GM12874 (cell line): ENCODE measurements around the gene PPP1R10.

Source experiments
- TF ChIP-seq, protein P1 (sequence below): IDR thresholded peaks from 2 replicates; pipeline ENCODE4 v1.5.1; 2011; ENCODE audit warnings: low read depth, mild to moderate bottlenecking, control low read depth, low read length, moderate library complexity; ENCODE audit not compliant: insufficient read depth

The PPP1R10 gene

GRCh38 chr6:30635834-30636233 lies 18.8 kb upstream of the PPP1R10 start:
- TF ChIP-seq, protein P1, sequence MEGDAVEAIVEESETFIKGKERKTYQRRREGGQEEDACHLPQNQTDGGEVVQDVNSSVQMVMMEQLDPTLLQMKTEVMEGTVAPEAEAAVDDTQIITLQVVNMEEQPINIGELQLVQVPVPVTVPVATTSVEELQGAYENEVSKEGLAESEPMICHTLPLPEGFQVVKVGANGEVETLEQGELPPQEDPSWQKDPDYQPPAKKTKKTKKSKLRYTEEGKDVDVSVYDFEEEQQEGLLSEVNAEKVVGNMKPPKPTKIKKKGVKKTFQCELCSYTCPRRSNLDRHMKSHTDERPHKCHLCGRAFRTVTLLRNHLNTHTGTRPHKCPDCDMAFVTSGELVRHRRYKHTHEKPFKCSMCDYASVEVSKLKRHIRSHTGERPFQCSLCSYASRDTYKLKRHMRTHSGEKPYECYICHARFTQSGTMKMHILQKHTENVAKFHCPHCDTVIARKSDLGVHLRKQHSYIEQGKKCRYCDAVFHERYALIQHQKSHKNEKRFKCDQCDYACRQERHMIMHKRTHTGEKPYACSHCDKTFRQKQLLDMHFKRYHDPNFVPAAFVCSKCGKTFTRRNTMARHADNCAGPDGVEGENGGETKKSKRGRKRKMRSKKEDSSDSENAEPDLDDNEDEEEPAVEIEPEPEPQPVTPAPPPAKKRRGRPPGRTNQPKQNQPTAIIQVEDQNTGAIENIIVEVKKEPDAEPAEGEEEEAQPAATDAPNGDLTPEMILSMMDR: no peak

DNA sequence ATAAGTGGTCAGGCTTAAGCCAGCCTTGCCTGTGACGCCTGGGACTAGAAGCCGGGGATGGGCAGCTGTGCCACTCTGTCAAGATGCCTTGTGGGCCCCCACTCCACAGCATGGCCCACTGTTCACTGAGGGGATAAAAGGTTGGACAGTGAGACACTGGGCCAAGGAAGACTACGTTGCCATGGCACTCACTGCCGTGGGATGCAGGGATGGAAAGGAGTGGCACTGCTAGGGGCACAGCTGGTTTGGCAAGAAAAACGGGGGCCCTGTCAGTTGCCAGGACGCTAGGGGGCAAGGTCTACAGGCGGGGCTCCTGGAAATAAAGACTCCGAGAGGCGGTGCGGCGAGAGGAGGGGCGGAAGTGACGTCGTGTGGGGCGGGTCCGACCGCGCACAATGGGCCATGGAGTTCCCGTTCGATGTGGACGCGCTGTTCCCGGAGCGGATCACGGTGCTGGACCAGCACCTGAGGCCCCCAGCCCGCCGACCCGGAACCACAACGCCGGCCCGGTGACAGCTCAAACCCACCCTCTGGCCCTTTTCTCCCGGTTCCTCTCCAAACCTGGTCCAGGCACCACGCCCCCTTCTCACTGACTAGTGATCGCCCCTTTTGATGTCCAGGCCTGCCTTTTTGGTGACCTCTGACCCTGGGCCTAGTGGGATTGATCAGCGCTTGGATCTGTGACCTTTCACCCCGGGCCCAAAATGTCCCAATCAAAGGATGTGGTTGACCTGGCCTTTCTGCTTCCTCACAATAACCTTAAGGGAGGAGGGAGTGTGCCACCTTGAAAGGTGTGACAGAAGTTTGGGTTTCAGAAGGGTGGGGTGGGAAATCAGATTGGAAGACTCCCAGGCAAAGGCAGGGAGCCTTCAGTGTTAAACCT lies 9.7 kb upstream of the PPP1R10 start, which contains the start of gene ATAT1:
Gene ATAT1, plus strand, starts transcription at position 391 of the 883 bp plus-strand sequence.
- TF ChIP-seq, protein P1: peak; percentile 65

DNA sequence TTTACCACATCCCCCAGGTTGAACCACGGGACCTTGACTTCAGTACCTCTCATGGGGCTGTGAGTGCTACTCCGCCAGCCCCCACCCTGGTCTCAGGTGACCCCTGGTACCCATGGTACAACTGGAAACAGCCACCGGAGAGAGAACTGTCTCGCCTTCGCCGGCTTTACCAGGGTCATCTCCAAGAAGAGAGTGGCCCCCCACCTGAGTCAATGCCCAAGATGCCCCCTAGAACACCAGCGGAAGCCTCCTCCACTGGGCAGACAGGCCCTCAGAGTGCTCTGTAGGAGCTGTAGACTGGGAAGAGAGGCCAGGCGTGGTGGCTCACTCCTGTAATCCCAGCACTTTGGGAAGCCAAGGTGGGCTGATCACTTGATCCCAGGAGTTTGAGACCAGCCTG lies 8.5 kb upstream of the PPP1R10 start:
- TF ChIP-seq, protein P1: no peak

- TF ChIP-seq, protein P1: no peak
Observed at GRCh38 chr6:30619561-30619960, 2.5 kb upstream of the PPP1R10 start.

DNA sequence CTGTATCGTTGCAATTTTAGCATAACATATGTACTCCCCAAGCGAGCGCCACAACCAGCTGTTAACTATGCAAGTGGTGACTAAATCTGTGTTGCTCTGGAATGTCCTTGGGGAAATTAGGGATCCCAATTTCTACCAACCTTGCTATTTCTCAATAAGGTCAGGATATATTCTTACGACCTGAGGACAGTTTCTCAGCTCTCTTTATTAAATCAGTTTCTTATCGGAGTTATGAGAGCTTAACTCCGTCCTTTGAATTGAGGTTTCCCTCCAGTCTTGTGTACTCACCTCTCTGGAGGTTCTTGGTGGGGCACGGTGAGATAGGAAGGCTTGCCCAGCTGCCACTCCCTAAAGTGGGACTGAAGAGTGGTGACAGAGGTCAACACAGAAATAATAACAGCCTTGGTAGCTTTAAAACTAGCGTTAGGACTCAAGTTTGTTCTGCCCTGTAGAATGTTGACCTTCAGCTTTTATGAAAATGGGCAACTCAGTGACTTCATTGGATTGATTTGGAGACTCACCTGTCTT lies 1.3 kb upstream of the PPP1R10 start:
- TF ChIP-seq, protein P1: no peak

DNA sequence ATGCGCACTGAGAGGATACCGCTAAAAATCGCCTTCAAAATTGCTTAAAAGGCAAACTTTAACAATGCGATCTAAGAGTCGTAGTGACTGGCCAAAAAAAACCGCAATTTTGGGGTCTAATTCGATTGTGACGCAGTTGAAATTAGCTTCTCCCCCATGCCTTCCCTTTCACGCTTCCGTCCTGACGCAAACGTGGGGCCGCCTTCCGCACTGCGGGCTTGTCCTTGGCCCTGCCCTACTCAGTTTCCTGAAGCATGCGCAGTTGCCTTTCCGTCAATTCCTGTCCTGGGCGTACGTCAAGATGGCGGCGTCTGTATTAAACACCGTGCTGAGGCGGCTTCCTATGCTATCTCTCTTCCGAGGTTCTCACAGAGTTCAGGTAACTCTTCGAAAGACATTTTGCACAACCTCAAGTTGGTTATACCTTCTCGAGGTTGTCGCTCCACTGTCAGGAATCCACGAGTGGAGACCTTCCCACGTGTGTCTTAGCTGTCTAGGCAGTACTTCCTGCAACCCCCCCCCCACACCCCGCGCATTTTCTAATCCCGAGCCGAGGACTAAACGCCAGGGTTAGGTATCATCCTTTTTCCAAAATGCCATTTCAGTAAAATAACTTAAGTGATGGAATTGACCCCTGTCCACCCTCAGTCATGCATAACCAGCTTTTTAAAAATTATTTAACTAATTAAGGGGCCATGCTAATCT lies 674 bp upstream of the PPP1R10 start, which contains the start of gene MRPS18B:
Gene MRPS18B, plus strand, starts transcription at position 276 of the 705 bp plus-strand sequence. Its CDS starts 26 bp downstream, at position 302.
- TF ChIP-seq, protein P1: no peak
